ENCODE results near the gene KREMEN1.

DNA sequence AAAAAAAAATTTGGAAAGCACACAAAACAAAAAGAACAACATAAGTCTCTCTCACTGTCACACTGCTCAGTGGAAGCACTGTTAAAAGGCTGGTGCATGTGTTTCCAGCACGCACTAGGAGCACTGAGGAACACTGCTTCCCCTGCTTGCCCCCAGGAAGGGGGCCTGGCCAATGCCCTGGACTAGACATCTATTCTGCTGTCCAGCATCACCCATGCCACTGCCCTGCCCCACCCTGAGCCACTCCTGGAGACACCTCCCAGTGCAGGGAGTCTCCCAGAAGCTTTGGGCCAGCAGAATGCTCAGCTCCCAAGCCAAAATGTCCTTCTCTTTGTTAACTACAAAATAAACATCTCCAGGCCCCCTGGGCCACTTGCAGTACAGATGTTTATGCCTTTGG, 83.1 kb downstream of the KREMEN1 start:
- TF ChIP-seq, protein P1, sequence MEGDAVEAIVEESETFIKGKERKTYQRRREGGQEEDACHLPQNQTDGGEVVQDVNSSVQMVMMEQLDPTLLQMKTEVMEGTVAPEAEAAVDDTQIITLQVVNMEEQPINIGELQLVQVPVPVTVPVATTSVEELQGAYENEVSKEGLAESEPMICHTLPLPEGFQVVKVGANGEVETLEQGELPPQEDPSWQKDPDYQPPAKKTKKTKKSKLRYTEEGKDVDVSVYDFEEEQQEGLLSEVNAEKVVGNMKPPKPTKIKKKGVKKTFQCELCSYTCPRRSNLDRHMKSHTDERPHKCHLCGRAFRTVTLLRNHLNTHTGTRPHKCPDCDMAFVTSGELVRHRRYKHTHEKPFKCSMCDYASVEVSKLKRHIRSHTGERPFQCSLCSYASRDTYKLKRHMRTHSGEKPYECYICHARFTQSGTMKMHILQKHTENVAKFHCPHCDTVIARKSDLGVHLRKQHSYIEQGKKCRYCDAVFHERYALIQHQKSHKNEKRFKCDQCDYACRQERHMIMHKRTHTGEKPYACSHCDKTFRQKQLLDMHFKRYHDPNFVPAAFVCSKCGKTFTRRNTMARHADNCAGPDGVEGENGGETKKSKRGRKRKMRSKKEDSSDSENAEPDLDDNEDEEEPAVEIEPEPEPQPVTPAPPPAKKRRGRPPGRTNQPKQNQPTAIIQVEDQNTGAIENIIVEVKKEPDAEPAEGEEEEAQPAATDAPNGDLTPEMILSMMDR (IDR thresholded peaks at IDR 0.05), result no peak
- TF ChIP-seq POLR2AphosphoS5 (IDR thresholded peaks at IDR 0.05; ENCODE audit: low read depth, low read length) (no peak), SIN3A (IDR thresholded peaks at IDR 0.05; ENCODE audit: borderline replicate concordance, insufficient read depth, low read depth, low read length) (no peak), TCF7L2 (IDR thresholded peaks at IDR 0.05; ENCODE audit: low read depth, low read length) (no peak)
- TF ChIP-seq, protein P2, sequence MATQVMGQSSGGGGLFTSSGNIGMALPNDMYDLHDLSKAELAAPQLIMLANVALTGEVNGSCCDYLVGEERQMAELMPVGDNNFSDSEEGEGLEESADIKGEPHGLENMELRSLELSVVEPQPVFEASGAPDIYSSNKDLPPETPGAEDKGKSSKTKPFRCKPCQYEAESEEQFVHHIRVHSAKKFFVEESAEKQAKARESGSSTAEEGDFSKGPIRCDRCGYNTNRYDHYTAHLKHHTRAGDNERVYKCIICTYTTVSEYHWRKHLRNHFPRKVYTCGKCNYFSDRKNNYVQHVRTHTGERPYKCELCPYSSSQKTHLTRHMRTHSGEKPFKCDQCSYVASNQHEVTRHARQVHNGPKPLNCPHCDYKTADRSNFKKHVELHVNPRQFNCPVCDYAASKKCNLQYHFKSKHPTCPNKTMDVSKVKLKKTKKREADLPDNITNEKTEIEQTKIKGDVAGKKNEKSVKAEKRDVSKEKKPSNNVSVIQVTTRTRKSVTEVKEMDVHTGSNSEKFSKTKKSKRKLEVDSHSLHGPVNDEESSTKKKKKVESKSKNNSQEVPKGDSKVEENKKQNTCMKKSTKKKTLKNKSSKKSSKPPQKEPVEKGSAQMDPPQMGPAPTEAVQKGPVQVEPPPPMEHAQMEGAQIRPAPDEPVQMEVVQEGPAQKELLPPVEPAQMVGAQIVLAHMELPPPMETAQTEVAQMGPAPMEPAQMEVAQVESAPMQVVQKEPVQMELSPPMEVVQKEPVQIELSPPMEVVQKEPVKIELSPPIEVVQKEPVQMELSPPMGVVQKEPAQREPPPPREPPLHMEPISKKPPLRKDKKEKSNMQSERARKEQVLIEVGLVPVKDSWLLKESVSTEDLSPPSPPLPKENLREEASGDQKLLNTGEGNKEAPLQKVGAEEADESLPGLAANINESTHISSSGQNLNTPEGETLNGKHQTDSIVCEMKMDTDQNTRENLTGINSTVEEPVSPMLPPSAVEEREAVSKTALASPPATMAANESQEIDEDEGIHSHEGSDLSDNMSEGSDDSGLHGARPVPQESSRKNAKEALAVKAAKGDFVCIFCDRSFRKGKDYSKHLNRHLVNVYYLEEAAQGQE (IDR thresholded peaks at IDR 0.05; ENCODE audit: insufficient read depth in 1 of 2, low read depth in 2 of 2, low read length in 1 of 2), result no peak
